Liver (tissue), 9 donors: ENCODE results near the gene MB21D2. TPM values are rescaled to one million over a fixed set of nuclear protein-coding genes. Genes with fewer than 3 reads are reported as not detected.

Experiments
- DNase-seq: peaks from one replicate; pipeline ENCODE4 v3.0.0-alpha.2; 2017; ENCODE audit warnings: low spot score
- H3K27ac ChIP-seq, 2 donors: one replicate each; pipeline ENCODE4 v1.7.0; 2013; ENCODE audit warnings: inconsistent platforms in 2 of 2, low read length in 2 of 2, control low read depth in 1 of 2, low read depth in 1 of 2, mild to moderate bottlenecking in 1 of 2
- H3K27me3 ChIP-seq, 4 donors: one replicate each; pipeline versions ENCODE4 v1.6.1 to v1.7.0; 2013; ENCODE audit warnings: low read length in 3 of 4, inconsistent platforms in 1 of 4, mild to moderate bottlenecking in 1 of 4, moderate library complexity in 1 of 4; ENCODE audit not compliant: control insufficient read depth in 4 of 4, insufficient read depth in 4 of 4
- H3K36me3 ChIP-seq, 4 donors: one replicate each; pipeline versions ENCODE4 v1.6.1 to v1.7.0; 2013; ENCODE audit warnings: low read length in 3 of 4, mild to moderate bottlenecking in 3 of 4, low read depth in 1 of 4, moderate library complexity in 1 of 4; ENCODE audit not compliant: control insufficient read depth in 4 of 4, insufficient read depth in 3 of 4
- H3K4me1 ChIP-seq, 4 donors: one replicate each; pipeline versions ENCODE4 v1.6.1 to v1.7.0; 2013; ENCODE audit warnings: low read length in 3 of 4, mild to moderate bottlenecking in 3 of 4, moderate library complexity in 1 of 4; ENCODE audit not compliant: control insufficient read depth in 4 of 4, insufficient read depth in 4 of 4
- H3K4me3 ChIP-seq, 3 donors: one replicate each; pipeline versions ENCODE4 v1.6.1 to v1.7.0; 2013; ENCODE audit warnings: low read length in 3 of 3, control low read depth in 1 of 3, low read depth in 1 of 3, mild to moderate bottlenecking in 1 of 3
- H3K9ac ChIP-seq, 2 donors: one replicate each; pipeline ENCODE4 v1.7.0; 2013; ENCODE audit warnings: low read length in 2 of 2, mild to moderate bottlenecking in 2 of 2, moderate library complexity in 2 of 2, control low read depth in 1 of 2, low read depth in 1 of 2
- H3K9me3 ChIP-seq, 4 donors: one replicate each; pipeline versions ENCODE4 v1.6.1 to v1.7.0; 2013; ENCODE audit warnings: low read length in 3 of 4; ENCODE audit not compliant: control insufficient read depth in 4 of 4
- ATF3 ChIP-seq: IDR thresholded peaks from 2 replicates; pipeline ENCODE4 v1.6.1; 2016; ENCODE audit warnings: antibody characterized with exemption
- CTCF ChIP-seq: fragments of 150-350 bp; IDR thresholded peaks from 2 replicates; pipeline ENCODE4 v1.5.1; 2017; ENCODE audit warnings: improper control_type of control experiment, low read depth, low read length; ENCODE audit not compliant: missing input control
- EGR1 ChIP-seq, 2 donors: IDR thresholded peaks; 2 replicates each; pipeline ENCODE4 v1.6.1; 2016 to 2018; ENCODE audit warnings: antibody characterized with exemption in 2 of 2, low read depth in 2 of 2
- FOXA1 ChIP-seq: IDR thresholded peaks from 2 replicates; pipeline ENCODE4 v1.6.1; 2016; ENCODE audit warnings: antibody characterized with exemption
- FOXA2 ChIP-seq: IDR thresholded peaks from 2 replicates; pipeline ENCODE4 v1.6.1; 2016; ENCODE audit warnings: antibody characterized with exemption
- GABPA ChIP-seq, 2 donors: IDR thresholded peaks in 1 of 2; conservative IDR thresholded peaks in 1 of 2; 2 replicates each; pipeline ENCODE4 v1.6.1; 2016; ENCODE audit warnings: antibody characterized with exemption in 2 of 2, mild to moderate bottlenecking in 1 of 2, moderate library complexity in 1 of 2
- HNF4A ChIP-seq, 2 donors: conservative IDR thresholded peaks; 2 replicates each; pipeline ENCODE4 v1.6.1; 2016; ENCODE audit warnings: antibody characterized with exemption in 2 of 2, mild to moderate bottlenecking in 2 of 2
- HNF4G ChIP-seq: IDR thresholded peaks from 2 replicates; pipeline ENCODE4 v1.6.1; 2016; ENCODE audit warnings: antibody characterized with exemption
- JUND ChIP-seq, 2 donors: IDR thresholded peaks; 2 replicates each; pipeline ENCODE4 v1.6.1; 2016; ENCODE audit warnings: antibody characterized with exemption in 2 of 2
- MAX ChIP-seq: IDR thresholded peaks from 2 replicates; pipeline ENCODE4 v1.6.1; 2016; ENCODE audit warnings: antibody characterized with exemption
- NR2F2 ChIP-seq: IDR thresholded peaks from 2 replicates; pipeline ENCODE4 v1.6.1; 2016; ENCODE audit warnings: antibody characterized with exemption
- RAD21 ChIP-seq, 2 donors: IDR thresholded peaks; 2 replicates each; pipeline ENCODE4 v1.6.1; 2016; ENCODE audit warnings: antibody characterized with exemption in 2 of 2, mild to moderate bottlenecking in 2 of 2
- REST ChIP-seq: IDR thresholded peaks from 2 replicates; pipeline ENCODE4 v1.6.1; 2016; ENCODE audit warnings: antibody characterized with exemption, mild to moderate bottlenecking
- RXRA ChIP-seq, 2 donors: IDR thresholded peaks; 2 replicates each; pipeline ENCODE4 v1.6.1; 2017 to 2018; ENCODE audit warnings: antibody characterized with exemption in 2 of 2, mild to moderate bottlenecking in 1 of 2
- SP1 ChIP-seq: IDR thresholded peaks from 2 replicates; pipeline ENCODE4 v1.6.1; 2018; ENCODE audit warnings: antibody characterized with exemption, mild to moderate bottlenecking
- TAF1 ChIP-seq: conservative IDR thresholded peaks from 2 replicates; pipeline ENCODE4 v1.6.1; 2016; ENCODE audit warnings: antibody characterized with exemption, mild to moderate bottlenecking
- YY1 ChIP-seq: IDR thresholded peaks from 2 replicates; pipeline ENCODE4 v1.6.1; 2016; ENCODE audit warnings: antibody characterized with exemption, mild to moderate bottlenecking
- WGBS: extraction: QIAGEN DNeasy Blood & Tissue Kit; methylation state at CpG from one replicate; pipeline ENCODE4 v1.1.7; 2013; 5-methylcytosine and 5-hydroxymethylcytosine counted together
- polyA plus RNA-seq, 2 donors: library from polyadenylated mRNA; stranded (reverse) in 1 of 2; unstranded in 1 of 2; fragments of 200-250 nt in 1 of 2; fragments of >200 nt in 1 of 2; fragmentation: Nextera tagmentation in 1 of 2; extraction: Ambion mirVana in 1 of 2; gene quantifications; one replicate each; pipeline versions ENCODE4 v1.2.1 to v1.2.3, GENCODE V29; 2013 to 2015
- total RNA-seq, 2 donors: library from RNA; depleted of rRNA; stranded (reverse); fragments of >200 nt; gene quantifications; one replicate each; pipeline ENCODE4 v1.2.3, GENCODE V29; 2014
- donor health status: healthy.
- donor health status: healthy.
- donor health status: healthy.
- donor health status: healthy.
- donor health status: healthy.

Gene MB21D2
- total and polyA plus RNA-seq, 4 donors: 0.13 to 1.9 (median 0.46) TPM

- 96% methylated on average over 10 of the region's 10 CpGs for WGBS
These were observed 12.9 kb downstream of the MB21D2 start for GRCh38 chr3:192904632-192905289.

GRCh38 chr3:192902549-192902948 is 15.1 kb downstream of the MB21D2 start:
- Histone ChIP-seq H3K9ac (no peak overlapping the region), H3K4me3 (no peak overlapping the region), H3K36me3 (no peaks in the 10 kb centered on the region), H3K4me1 (no peaks in the 10 kb centered on the region), H3K27me3 (no peaks in the 10 kb centered on the region), H3K9me3 (no peaks in the 10 kb centered on the region), H3K27ac (no peak overlapping the region)
- TF ChIP-seq HNF4A (conservative IDR thresholded peaks at IDR 0.05) (peak; percentile 24 to 72), FOXA2 (no peak)
- WGBS: 50% methylated on average over 4 of the region's 4 CpGs
- no peak for DNase-seq

More at GRCh38 chr3:192904632-192905289, 12.9 kb downstream of the MB21D2 start:
- no peak overlapping the region for H3K27ac ChIP-seq
- H3K9me3 ChIP-seq: no peaks in the 10 kb centered on the region
- no peak overlapping the region for H3K9ac ChIP-seq
- TF ChIP-seq RAD21 (IDR thresholded peaks at IDR 0.05) (no peak), FOXA1 (no peak), MAX (no peak), HNF4G (no peak), FOXA2 (no peak), TAF1 (no peak), CTCF (no peak), GABPA (IDR thresholded peaks at IDR 0.05 in 1 of 2, conservative IDR thresholded peaks at IDR 0.05 in 1 of 2) (no peak), EGR1 (IDR thresholded peaks at IDR 0.05; ENCODE audit: low read depth in 2 of 2) (no peak), HNF4A (conservative IDR thresholded peaks at IDR 0.05) (no peak)
- no peak for DNase-seq
- no peaks in the 10 kb centered on the region for H3K27me3 ChIP-seq
- no peaks in the 10 kb centered on the region for H3K4me1 ChIP-seq
- no peak overlapping the region for H3K4me3 ChIP-seq
- H3K36me3 ChIP-seq: no peaks in the 10 kb centered on the region

GRCh38 chr3:192901435-192901834 is 16.2 kb downstream of the MB21D2 start:
- no peak overlapping the region for H3K27ac ChIP-seq
- 88% methylated on average over 1 of the region's 1 CpG for WGBS
- TF ChIP-seq RAD21 (IDR thresholded peaks at IDR 0.05) (no peak), CTCF (no peak), ATF3 (no peak), MAX (no peak), FOXA2 (no peak), REST (no peak), FOXA1 (no peak), RXRA (IDR thresholded peaks at IDR 0.05) (no peak), SP1 (no peak), NR2F2 (no peak), YY1 (no peak), GABPA (IDR thresholded peaks at IDR 0.05 in 1 of 2, conservative IDR thresholded peaks at IDR 0.05 in 1 of 2) (no peak), EGR1 (IDR thresholded peaks at IDR 0.05; ENCODE audit: low read depth in 2 of 2) (no peak), JUND (IDR thresholded peaks at IDR 0.05) (no peak)

More at GRCh38 chr3:192901435-192901834, 16.2 kb downstream of the MB21D2 start:
- no peak for DNase-seq
- Histone ChIP-seq H3K9me3 (no peaks in the 10 kb centered on the region), H3K9ac (no peak overlapping the region), H3K27me3 (no peaks in the 10 kb centered on the region), H3K4me3 (no peak overlapping the region), H3K36me3 (no peaks in the 10 kb centered on the region), H3K4me1 (no peaks in the 10 kb centered on the region)
